ENCODE measurements around the gene GNB3. TPM values are rescaled to one million over a fixed set of nuclear protein-coding genes. Genes with fewer than 3 reads are reported as not detected.
"Not testable (repeated sequence)": the region's sequence is repeated elsewhere in the genome, so short reads cannot be mapped to it uniquely, and the experiment has no call there.

Gene GNB3
- total and polyA plus RNA-seq, 5 experiments from 2014 or later: 3.8 to 5.6 TPM; not detected in 3

GRCh38 chr12:6853626-6854025, 12.9 kb downstream of the GNB3 start:
- Mint-ChIP-seq H3K9me3 (no peaks in the 10 kb centered on the region), H3K4me1 (peaks cover 23 to 33% (median 25%) of the 10 kb centered on the region in 4 donors), H3K36me3 (peaks cover 4 to 35% (median 15%) of the 10 kb centered on the region in 3 donors), H3K27ac (peak overlapping the region in 8 of 10 donors; percentile 33 to 100 (median 98)), H3K4me3 (peak overlapping the region; percentile 86 to 100 (median 96)), H3K27me3 (no peaks in the 10 kb centered on the region)
- ATAC-seq: no peak
- no peak for DNase-seq
- POLR2A ChIA-PET: interaction anchor here (0.9 to 6.5 kb wide), 11 partner anchors 8 to 226 kb away, joined by 3 to 119 read pairs (median 16); partner anchors contain the start of genes C12orf57, MLF2, P3H3 and RNU7-1

- POLR2A ChIA-PET: interaction anchor here (1.2 to 6.5 kb wide), 5 partner anchors 12 to 165 kb away, joined by 4 to 119 read pairs (median 35); partner anchors contain the start of genes C12orf57, P3H3, RNU7-1 and SPSB2
- Mint-ChIP-seq H3K9me3 (no peaks in the 10 kb centered on the region), H3K4me3 (peak overlapping the region in 6 of 10 donors; percentile 8 to 98 (median 90)), H3K27ac (peak overlapping the region in 9 of 10 donors; percentile 33 to 100 (median 91)), H3K27me3 (no peaks in the 10 kb centered on the region), H3K36me3 (peaks cover 4 to 36% (median 15%) of the 10 kb centered on the region in 3 donors), H3K4me1 (peaks cover 23 to 33% (median 25%) of the 10 kb centered on the region in 4 donors)
- DNase-seq (no peak), ATAC-seq (no peak)
Observed at GRCh38 chr12:6854036-6854435, 13.3 kb downstream of the GNB3 start.

GRCh38 chr12:6855322-6855721, 14.6 kb downstream of the GNB3 start:
- ATAC-seq (no peak), DNase-seq (no peak)
- no peak overlapping the region for H3K4me3 Mint-ChIP-seq
- H3K27me3 Mint-ChIP-seq: no peaks in the 10 kb centered on the region
- POLR2A ChIA-PET: interaction anchor here (6.5 kb wide), 1 partner anchor 11 kb away, joined by 119 read pairs; the partner anchor contains the start of gene TPI1
- H3K4me1 Mint-ChIP-seq: peaks cover 23 to 33% (median 25%) of the 10 kb centered on the region in 4 donors
- no peaks in the 10 kb centered on the region for H3K9me3 Mint-ChIP-seq
- H3K36me3 Mint-ChIP-seq: peaks cover 4 to 47% (median 16%) of the 10 kb centered on the region in 3 donors
- peak overlapping the region in 1 of 10 donors; percentile 12 for H3K27ac Mint-ChIP-seq

GRCh38 chr12:6858799-6859198, 18.1 kb downstream of the GNB3 start:
- no peak for ATAC-seq
- Mint-ChIP-seq H3K27ac (no peak overlapping the region), H3K4me3 (no peak overlapping the region), H3K9me3 (no peaks in the 10 kb centered on the region), H3K27me3 (no peaks in the 10 kb centered on the region), H3K36me3 (peaks cover 9 to 77% (median 28%) of the 10 kb centered on the region in 3 donors), H3K4me1 (peaks cover 6 to 19% (median 10%) of the 10 kb centered on the region in 4 donors)
- no peak for DNase-seq
- POLR2A ChIA-PET: interaction anchor here (0.9 to 1.2 kb wide), 3 partner anchors 8 to 14 kb away, joined by 3 read pairs; partner anchors contain the start of genes SPSB2 and TPI1

GRCh38 chr12:6860116-6860515, 19.4 kb downstream of the GNB3 start:
- DNase-seq: no peak
- POLR2A ChIA-PET: interaction anchor here (0.6 to 1.4 kb wide), 2 partner anchors 8 to 233 kb away, joined by 4 to 6 read pairs; partner anchors contain the start of gene USP5

GRCh38 chr12:6860942-6861341, 20.2 kb downstream of the GNB3 start:
- H3K27ac Mint-ChIP-seq: peak overlapping the region in 2 of 10 donors; percentile 57 to 76
- DNase-seq: no peak
- H3K27me3 Mint-ChIP-seq: no peaks in the 10 kb centered on the region
- no peak for ATAC-seq
- POLR2A ChIA-PET: interaction anchor here (0.6 to 1.6 kb wide), 3 partner anchors 9 to 20 kb away, joined by 3 to 12 read pairs (median 4); partner anchors contain the start of genes CDCA3, SPSB2 and USP5
- H3K4me3 Mint-ChIP-seq: no peak overlapping the region
- peaks cover 0 to 9% (median 3%) of the 10 kb centered on the region in 4 donors for H3K4me1 Mint-ChIP-seq
- H3K9me3 Mint-ChIP-seq: no peaks in the 10 kb centered on the region
- H3K36me3 Mint-ChIP-seq: peaks cover 9 to 79% (median 30%) of the 10 kb centered on the region in 3 donors

More at GRCh38 chr12:6860116-6860515, 19.4 kb downstream of the GNB3 start:
- Mint-ChIP-seq H3K4me3 (no peak overlapping the region), H3K4me1 (peaks cover 0 to 9% (median 4%) of the 10 kb centered on the region in 4 donors), H3K9me3 (no peaks in the 10 kb centered on the region), H3K27me3 (no peaks in the 10 kb centered on the region), H3K36me3 (peaks cover 9 to 79% (median 30%) of the 10 kb centered on the region in 3 donors), H3K27ac (no peak overlapping the region)
- ATAC-seq: no peak

- Mint-ChIP-seq H3K4me3 (no peak overlapping the region), H3K4me1 (peaks cover under 1 to 13% (median 5%) of the 10 kb centered on the region in 4 donors), H3K9me3 (no peaks in the 10 kb centered on the region), H3K27me3 (no peaks in the 10 kb centered on the region), H3K36me3 (peaks cover 9 to 75% (median 30%) of the 10 kb centered on the region in 3 donors), H3K27ac (peak overlapping the region in 2 of 10 donors; percentile 57 to 76)
- ATAC-seq (no peak), DNase-seq (no peak)
- POLR2A ChIA-PET: interaction anchor here (1.6 kb wide), 2 partner anchors 9 to 11 kb away, joined by 4 to 12 read pairs; partner anchors contain the start of genes CDCA3, SPSB2 and USP5
Observed at GRCh38 chr12:6861391-6861790, 20.7 kb downstream of the GNB3 start.

GRCh38 chr12:6863033-6863432, 22.3 kb downstream of the GNB3 start:
- H3K36me3 Mint-ChIP-seq: peaks cover 5 to 58% (median 18%) of the 10 kb centered on the region in 3 donors
- no peak for ATAC-seq

GRCh38 chr12:6863586-6864321, 23.0 kb downstream of the GNB3 start:
- no peak for ATAC-seq
- no peak for DNase-seq
- POLR2A ChIA-PET: interaction anchor here (1.1 to 7.2 kb wide), 3 partner anchors 9 to 13 kb away, joined by 3 to 119 read pairs (median 6); partner anchors contain the start of genes CDCA3, SPSB2 and USP5
- Mint-ChIP-seq H3K4me1 (peaks cover 11 to 27% (median 15%) of the 10 kb centered on the region in 4 donors), H3K4me3 (no peak overlapping the region), H3K9me3 (no peaks in the 10 kb centered on the region), H3K36me3 (peaks cover 5 to 52% (median 15%) of the 10 kb centered on the region in 3 donors), H3K27ac (no peak overlapping the region), H3K27me3 (no peaks in the 10 kb centered on the region)

More at GRCh38 chr12:6863033-6863432, 22.3 kb downstream of the GNB3 start:
- Mint-ChIP-seq H3K9me3 (no peaks in the 10 kb centered on the region), H3K27me3 (no peaks in the 10 kb centered on the region), H3K4me3 (no peak overlapping the region), H3K4me1 (peaks cover 3 to 20% (median 8%) of the 10 kb centered on the region in 4 donors), H3K27ac (no peak overlapping the region)
- DNase-seq: no peak
- POLR2A ChIA-PET: interaction anchor here (1.1 to 7.2 kb wide), 2 partner anchors 9 to 13 kb away, joined by 3 to 119 read pairs; partner anchors contain the start of genes CDCA3 and USP5

- not testable (repeated sequence) for ATAC-seq, H3K9me3 Mint-ChIP-seq, H3K27me3 Mint-ChIP-seq, DNase-seq
- POLR2A ChIA-PET: interaction anchor here (1.0 to 7.2 kb wide), 3 partner anchors 8 to 72 kb away, joined by 3 to 119 read pairs (median 6); partner anchors contain the start of genes CDCA3, SPSB2 and USP5
- peaks cover 21 to 43% (median 29%) of the 10 kb centered on the region in 4 donors for H3K4me1 Mint-ChIP-seq
- peaks cover 5 to 52% (median 14%) of the 10 kb centered on the region in 3 donors for H3K36me3 Mint-ChIP-seq
- peak overlapping the region in 7 of 10 donors; percentile 6 to 95 (median 46) for H3K4me3 Mint-ChIP-seq
- H3K27ac Mint-ChIP-seq: peak overlapping the region in 7 of 10 donors; percentile 15 to 93 (median 73)
Observed at GRCh38 chr12:6865307-6865706, 24.6 kb downstream of the GNB3 start.

- peak overlapping the region in 9 of 10 donors; percentile 72 to 96 (median 89) for H3K27ac Mint-ChIP-seq
- no peak for ATAC-seq
- no peaks in the 10 kb centered on the region for H3K9me3 Mint-ChIP-seq
- no peaks in the 10 kb centered on the region for H3K27me3 Mint-ChIP-seq
- POLR2A ChIA-PET: interaction anchor here (1.0 to 7.2 kb wide), 13 partner anchors 8 to 243 kb away, joined by 3 to 119 read pairs (median 7); partner anchors contain the start of genes C12orf57, C1RL, CDCA3 and EMG1
- H3K36me3 Mint-ChIP-seq: peaks cover 5 to 49% (median 7%) of the 10 kb centered on the region in 3 donors
- peak in 6 of 10 donors; percentile 5 to 70 (median 27) for DNase-seq
- H3K4me3 Mint-ChIP-seq: peak overlapping the region; percentile 83 to 95 (median 88)
- peaks cover 25 to 51% (median 39%) of the 10 kb centered on the region in 4 donors for H3K4me1 Mint-ChIP-seq
Observed at GRCh38 chr12:6866163-6866919, 25.6 kb downstream of the GNB3 start.

Data from naive thymus-derived CD8-positive, alpha-beta T cell (primary cell).